H1 (cell line): ENCODE data around the gene ZNF846. TPM values are rescaled to one million over a fixed set of nuclear protein-coding genes. Genes with fewer than 3 reads are reported as not detected.

Experiments
- CTBP2 ChIP-seq: IDR thresholded peaks from 2 replicates; pipeline ENCODE4 v1.7.0; 2011; ENCODE audit warnings: borderline replicate concordance, mild to moderate bottlenecking, moderate library complexity, mixed read lengths, low read length; ENCODE audit not compliant: insufficient read depth, insufficient read length
- RBBP5 ChIP-seq: IDR thresholded peaks from 2 replicates; pipeline ENCODE4 v1.7.1; 2012; ENCODE audit warnings: low read depth, mild to moderate bottlenecking, inconsistent platforms, low read length, moderate library complexity, borderline replicate concordance
- polyA plus RNA-seq, 7 experiments: library from polyadenylated mRNA; depleted of rRNA in 3 of 7; stranded (reverse) in 5 of 7; unstranded in 2 of 7; fragments of >200 nt in 5 of 7; fragments of 200-250 nt in 2 of 7; gene quantifications; 1 replicate in 5 of 7; 2 replicates in 1 of 7; 4 replicates in 1 of 7; pipeline versions ENCODE4 v1.2.1 to v1.2.3, GENCODE V29; 2011 to 2013; ENCODE audit warnings: missing spikeins in 2 of 7, mixed read lengths in 2 of 7
- total RNA-seq: library from RNA; stranded (reverse); fragmentation: NEBNext Ultra II Directional; extraction: Animal tissue kit (Norgen Biotek cat#: 25700); gene quantifications from 2 replicates; pipeline ENCODE4 v1.2.1, GENCODE V29; 2021

The ZNF846 gene
- total and polyA plus RNA-seq, 2 of the 8 experiments (the other 6 are each of a cell fraction or from before 2014, with no cell fraction given) = 4.5 to 9.0 TPM

GRCh38 chr19:9793071-9793591 is 24.6 kb upstream of the ZNF846 start (continued):
- TF ChIP-seq CTBP2 (no peak), RBBP5 (no peak)
